Measurements from ENCODE around the gene SEMA3D.
"Not testable (repeated sequence)": the region's sequence is repeated elsewhere in the genome, so short reads cannot be mapped to it uniquely, and the experiment has no call there.

Gene SEMA3D

DNA sequence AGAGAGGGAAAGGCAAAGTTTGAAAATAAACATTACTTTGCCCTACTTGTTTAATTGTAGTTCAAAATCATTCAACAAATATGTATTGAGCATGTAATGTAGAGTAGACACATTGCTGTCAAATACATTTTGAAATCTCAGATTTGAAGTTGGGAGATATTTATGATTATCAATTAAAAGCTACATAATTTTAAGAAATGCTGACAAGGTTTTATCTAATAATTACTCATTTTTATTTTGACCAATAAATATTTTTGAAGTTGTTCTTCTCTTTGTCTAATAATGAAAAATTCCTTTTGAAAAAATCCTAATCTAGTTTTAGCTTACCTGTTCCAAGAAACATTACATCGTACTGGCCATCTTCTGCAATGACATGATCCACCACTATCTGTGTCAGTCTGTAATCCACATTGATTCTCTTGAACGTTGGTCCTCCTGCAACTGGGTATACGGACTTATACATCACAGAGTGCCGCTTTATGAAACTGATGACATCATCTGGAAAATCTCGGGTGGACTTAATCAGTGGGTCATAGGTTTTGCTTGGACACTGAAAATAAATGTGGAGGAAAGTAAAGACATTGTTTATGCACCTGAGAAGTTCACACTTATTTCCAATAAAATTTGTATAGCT lies 164.7 kb downstream of the SEMA3D start:
- DNase-seq = no peak

GRCh38 chr7:85021101-85021704 lies 165.7 kb downstream of the SEMA3D start:
- DNase-seq = no peak

DNA sequence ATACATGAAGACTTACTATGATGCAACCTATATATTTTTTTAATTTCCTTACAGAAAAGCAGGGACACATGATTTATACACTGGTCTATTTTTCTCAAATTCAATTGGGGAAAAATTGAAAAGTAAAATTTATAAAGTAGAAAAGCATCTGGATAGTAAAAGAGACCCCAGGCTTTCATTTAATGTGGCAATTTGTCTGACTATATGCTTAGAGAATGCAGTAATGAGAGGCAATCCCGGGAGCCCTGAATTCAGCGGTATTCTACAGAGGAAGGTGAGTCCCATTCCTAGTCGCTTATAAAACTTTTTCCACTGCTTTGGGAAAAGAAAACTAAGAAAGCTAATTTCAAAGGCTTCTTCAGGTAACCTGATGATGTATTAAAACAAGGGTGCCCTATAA lies 167.1 kb downstream of the SEMA3D start:
- DNase-seq = no peak

- DNase-seq = no peak
These were observed 167.7 kb downstream of the SEMA3D start for GRCh38 chr7:85019176-85019575.

DNA sequence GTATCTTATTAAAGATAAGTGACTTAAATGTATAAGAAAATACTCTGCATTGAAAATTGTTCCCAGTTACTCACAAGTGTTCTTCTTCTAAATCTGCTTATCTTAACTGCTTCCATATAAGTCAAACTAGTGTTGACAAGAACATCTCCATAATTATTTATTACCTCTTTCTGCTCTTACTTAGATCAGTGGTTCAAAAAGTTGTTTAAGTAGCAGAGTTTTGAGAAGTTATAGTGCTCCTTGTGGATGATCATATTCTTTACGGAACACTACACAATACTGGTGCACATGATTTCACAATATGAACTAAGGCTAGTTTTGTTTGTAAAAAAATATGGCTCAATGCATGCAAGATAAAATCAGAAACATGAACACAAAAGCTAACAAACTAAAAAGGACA lies 168.4 kb downstream of the SEMA3D start:
- no peak for DNase-seq

GRCh38 chr7:85016286-85016685 lies 170.6 kb downstream of the SEMA3D start:
- no peak for DNase-seq

GRCh38 chr7:85014936-85015660 lies 171.8 kb downstream of the SEMA3D start:
- DNase-seq = no peak

- DNase-seq = no peak
These were observed 175.7 kb downstream of the SEMA3D start for GRCh38 chr7:85011127-85011526.

- DNase-seq = no peak
These were observed 176.6 kb downstream of the SEMA3D start for GRCh38 chr7:85010306-85010705.

- DNase-seq = no peak
These were observed 180.1 kb downstream of the SEMA3D start for GRCh38 chr7:85006754-85007153.

GRCh38 chr7:85004402-85004801 lies 182.5 kb downstream of the SEMA3D start:
- no peak for DNase-seq

- no peak for DNase-seq
These were observed 185.1 kb downstream of the SEMA3D start for GRCh38 chr7:85001495-85002345.

DNA sequence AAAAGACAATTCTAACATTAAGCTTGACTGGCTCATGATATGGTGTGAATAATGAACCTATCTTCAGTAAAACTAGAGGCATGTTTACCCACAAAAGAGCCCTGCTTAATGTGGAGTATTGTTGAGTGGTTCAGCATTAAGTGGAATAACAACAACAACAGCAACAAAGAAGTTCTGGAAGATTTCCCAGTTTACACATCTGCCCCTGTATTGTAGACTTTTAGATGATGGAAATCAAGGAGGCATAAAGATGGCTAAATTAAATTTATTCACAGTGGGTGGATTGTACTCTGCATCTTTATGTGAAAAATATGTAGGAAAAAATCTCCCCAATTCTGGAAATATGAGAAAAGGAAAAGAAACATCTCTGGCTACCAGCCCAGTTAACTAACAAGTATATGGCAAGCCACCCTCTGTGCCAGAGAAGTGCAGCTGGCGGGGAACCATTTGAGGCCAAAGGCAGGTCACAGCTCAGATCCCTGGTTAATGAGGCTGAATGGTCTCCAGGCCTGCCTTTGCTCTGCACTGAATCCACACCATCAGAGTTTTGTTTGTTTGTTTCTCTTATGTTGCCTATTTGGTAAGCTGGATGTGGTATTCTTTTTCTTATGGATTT lies 186.0 kb downstream of the SEMA3D start:
- DNase-seq = no peak

DNA sequence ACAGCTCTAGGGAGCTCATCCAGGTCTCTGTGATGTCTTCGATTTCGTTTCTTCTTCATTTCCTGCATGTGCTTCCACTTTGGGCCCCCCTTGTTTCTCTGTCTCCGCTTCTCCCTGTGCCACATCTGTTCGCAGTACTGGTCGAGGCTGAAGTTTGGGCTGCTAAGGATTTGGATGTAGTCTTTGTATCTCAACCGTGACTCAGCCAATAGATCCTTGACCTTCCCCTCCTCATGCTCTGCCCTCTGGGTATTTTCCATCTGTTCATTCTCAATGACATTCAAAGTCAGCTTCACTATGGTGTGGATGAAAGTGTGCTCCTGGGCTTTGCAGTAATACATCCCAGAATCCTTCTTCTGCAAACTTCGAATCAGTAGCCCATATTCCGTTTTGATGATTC lies 187.4 kb downstream of the SEMA3D start:
- no peak for DNase-seq

DNA sequence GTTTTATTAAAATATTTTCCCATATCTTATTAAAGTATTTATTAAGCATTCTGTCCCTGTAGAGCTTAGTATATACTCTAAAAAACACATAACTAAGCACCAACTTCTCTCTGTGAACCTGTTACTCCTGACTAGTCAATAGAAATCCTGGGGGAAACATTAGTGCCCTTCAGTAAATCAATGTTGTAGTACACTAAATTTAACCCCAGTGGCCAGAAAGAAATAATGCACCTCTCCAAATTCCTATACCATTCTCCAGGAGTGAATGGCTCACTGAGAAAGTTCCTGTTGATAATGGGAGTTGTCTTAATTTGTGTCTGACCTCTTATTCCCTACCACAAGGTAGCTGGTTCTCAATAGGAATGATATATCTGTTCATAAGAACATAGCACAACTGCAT lies 188.2 kb downstream of the SEMA3D start:
- no peak for DNase-seq

DNA sequence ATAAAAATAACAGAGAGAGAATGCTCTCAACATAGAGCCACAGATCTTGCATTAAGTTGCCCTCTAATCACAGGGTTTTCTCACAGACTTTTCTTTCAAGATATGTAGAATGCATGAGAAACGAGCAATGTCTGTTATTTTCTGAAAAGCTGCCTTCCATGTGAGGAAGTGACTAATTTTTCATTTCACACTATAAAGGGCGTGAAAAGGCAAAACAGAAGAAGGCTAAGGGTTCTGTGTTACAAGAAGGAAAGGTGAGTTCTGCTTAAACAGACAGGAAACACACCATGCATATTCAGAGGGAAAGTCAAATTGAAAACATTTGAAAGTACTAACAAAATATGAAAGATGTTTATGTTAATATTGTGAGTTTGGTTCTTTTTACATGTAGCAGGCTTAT lies 189.2 kb downstream of the SEMA3D start:
- DNase-seq = no peak

DNA sequence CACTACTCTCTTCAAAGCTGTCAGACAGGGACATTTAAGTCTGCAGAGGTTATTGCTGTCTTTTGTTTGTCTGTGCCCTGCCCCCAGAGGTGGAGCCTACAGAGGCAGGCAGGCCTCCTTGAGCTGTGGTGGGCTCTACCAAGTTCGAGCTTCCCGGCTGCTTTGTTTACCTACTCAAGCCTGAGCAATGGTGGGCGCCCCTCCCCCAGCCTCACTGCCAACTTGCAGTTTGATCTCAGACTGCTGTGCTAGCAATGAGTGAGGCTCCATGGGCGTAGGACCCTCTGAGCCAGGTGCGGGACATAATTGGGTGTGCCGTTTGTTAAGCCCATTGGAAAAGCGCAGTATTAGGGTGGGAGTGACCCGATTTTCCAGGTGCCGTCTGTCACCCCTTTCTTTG lies 193.9 kb downstream of the SEMA3D start:
- DNase-seq = not testable (repeated sequence)

- no peak for DNase-seq
These were observed 201.6 kb downstream of the SEMA3D start for GRCh38 chr7:84985073-84985784.

- no peak for DNase-seq
These were observed 204.7 kb downstream of the SEMA3D start for GRCh38 chr7:84982199-84982598.

DNA sequence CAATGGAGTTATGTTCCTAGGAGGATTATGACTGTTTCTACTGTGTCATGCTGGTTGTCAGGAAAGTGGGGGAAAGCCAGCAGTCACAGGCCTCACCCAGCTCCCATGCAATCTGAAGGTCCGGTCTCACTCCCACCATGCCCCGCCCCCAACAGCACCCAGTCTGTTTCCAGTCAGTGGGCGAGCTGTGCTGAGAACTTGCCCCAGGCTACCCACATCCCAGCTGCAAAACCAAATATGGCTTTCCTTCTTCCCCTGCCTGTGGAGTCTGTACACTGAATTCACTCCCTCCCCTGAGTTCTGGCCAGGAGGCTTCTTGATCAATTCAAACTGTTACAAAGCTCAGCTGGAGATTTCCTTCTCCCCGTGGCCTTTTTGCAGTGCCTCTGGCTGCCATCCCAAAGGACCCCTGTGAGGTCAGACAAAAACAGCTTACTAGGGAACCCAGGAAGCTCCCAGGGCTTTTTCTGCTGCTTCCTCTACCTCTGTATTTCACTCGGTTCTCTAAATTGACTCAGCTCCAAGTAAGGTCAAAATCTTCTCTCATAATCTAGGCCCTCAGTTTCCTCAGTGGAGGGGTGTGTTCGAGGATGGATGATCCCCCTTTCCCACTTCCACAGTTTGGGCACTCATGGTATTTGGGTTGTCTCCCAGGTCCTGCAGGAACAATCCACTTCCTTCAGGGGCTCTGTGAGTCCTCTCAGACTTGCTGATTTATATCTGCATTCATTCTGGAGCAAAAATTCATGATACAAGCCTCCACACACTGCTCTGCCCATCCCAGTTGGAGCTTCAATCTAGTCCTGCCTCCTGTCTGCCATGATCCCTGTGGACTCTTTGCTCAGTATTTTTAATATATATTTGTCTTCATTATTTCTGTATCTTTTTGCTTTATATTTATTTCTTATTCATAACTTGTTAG lies 205.5 kb downstream of the SEMA3D start:
- no peak for DNase-seq

DNA sequence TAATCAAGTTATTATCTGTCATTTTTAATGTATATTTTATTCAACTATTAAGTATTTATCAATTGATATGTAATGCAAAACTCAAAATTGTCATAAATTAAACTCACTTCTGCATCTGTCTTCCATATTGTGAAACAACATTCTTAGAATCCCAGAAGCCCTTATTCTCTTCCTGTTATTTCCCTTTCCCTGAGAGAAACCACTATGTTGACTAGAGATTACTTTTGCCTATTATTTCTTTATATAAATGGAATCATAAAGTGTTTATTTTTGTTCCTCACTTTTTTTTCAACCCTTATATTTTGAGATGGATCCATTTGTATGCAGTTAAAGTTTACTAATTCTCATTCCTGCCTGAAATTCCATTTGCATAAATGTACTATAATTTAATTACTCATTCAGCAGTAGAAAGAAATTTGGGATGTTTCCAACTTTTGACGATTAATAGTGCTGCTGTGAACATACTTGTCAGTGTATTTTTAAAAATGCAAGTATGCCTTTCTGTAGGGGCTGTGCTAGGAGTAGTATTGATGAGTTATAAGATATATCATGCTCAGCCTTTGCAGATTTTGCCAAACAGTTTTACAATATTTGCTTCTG lies 211.2 kb downstream of the SEMA3D start:
- DNase-seq = no peak
